Liver (tissue), 9 donors: Measurements from ENCODE around the gene ERO1B. TPM values are rescaled to one million over a fixed set of nuclear protein-coding genes. Genes with fewer than 3 reads are reported as not detected.

Source experiments
- DNase-seq: peaks from one replicate; pipeline ENCODE4 v3.0.0-alpha.2; 2017; ENCODE audit warnings: low spot score
- H3K27ac ChIP-seq, 2 donors: one replicate each; pipeline ENCODE4 v1.7.0; 2013; ENCODE audit warnings: inconsistent platforms in 2 of 2, low read length in 2 of 2, control low read depth in 1 of 2, low read depth in 1 of 2, mild to moderate bottlenecking in 1 of 2
- H3K27me3 ChIP-seq, 4 donors: one replicate each; pipeline versions ENCODE4 v1.6.1 to v1.7.0; 2013; ENCODE audit warnings: low read length in 3 of 4, inconsistent platforms in 1 of 4, mild to moderate bottlenecking in 1 of 4, moderate library complexity in 1 of 4; ENCODE audit not compliant: control insufficient read depth in 4 of 4, insufficient read depth in 4 of 4
- H3K36me3 ChIP-seq, 4 donors: one replicate each; pipeline versions ENCODE4 v1.6.1 to v1.7.0; 2013; ENCODE audit warnings: low read length in 3 of 4, mild to moderate bottlenecking in 3 of 4, low read depth in 1 of 4, moderate library complexity in 1 of 4; ENCODE audit not compliant: control insufficient read depth in 4 of 4, insufficient read depth in 3 of 4
- H3K4me1 ChIP-seq, 4 donors: one replicate each; pipeline versions ENCODE4 v1.6.1 to v1.7.0; 2013; ENCODE audit warnings: low read length in 3 of 4, mild to moderate bottlenecking in 3 of 4, moderate library complexity in 1 of 4; ENCODE audit not compliant: control insufficient read depth in 4 of 4, insufficient read depth in 4 of 4
- H3K4me3 ChIP-seq, 3 donors: one replicate each; pipeline versions ENCODE4 v1.6.1 to v1.7.0; 2013; ENCODE audit warnings: low read length in 3 of 3, control low read depth in 1 of 3, low read depth in 1 of 3, mild to moderate bottlenecking in 1 of 3
- H3K9ac ChIP-seq, 2 donors: one replicate each; pipeline ENCODE4 v1.7.0; 2013; ENCODE audit warnings: low read length in 2 of 2, mild to moderate bottlenecking in 2 of 2, moderate library complexity in 2 of 2, control low read depth in 1 of 2, low read depth in 1 of 2
- H3K9me3 ChIP-seq, 4 donors: one replicate each; pipeline versions ENCODE4 v1.6.1 to v1.7.0; 2013; ENCODE audit warnings: low read length in 3 of 4; ENCODE audit not compliant: control insufficient read depth in 4 of 4
- ATF3 ChIP-seq: IDR thresholded peaks from 2 replicates; pipeline ENCODE4 v1.6.1; 2016; ENCODE audit warnings: antibody characterized with exemption
- CTCF ChIP-seq: fragments of 150-350 bp; IDR thresholded peaks from 2 replicates; pipeline ENCODE4 v1.5.1; 2017; ENCODE audit warnings: improper control_type of control experiment, low read depth, low read length; ENCODE audit not compliant: missing input control
- EGR1 ChIP-seq, 2 donors: IDR thresholded peaks; 2 replicates each; pipeline ENCODE4 v1.6.1; 2016 to 2018; ENCODE audit warnings: antibody characterized with exemption in 2 of 2, low read depth in 2 of 2
- FOXA1 ChIP-seq: IDR thresholded peaks from 2 replicates; pipeline ENCODE4 v1.6.1; 2016; ENCODE audit warnings: antibody characterized with exemption
- FOXA2 ChIP-seq: IDR thresholded peaks from 2 replicates; pipeline ENCODE4 v1.6.1; 2016; ENCODE audit warnings: antibody characterized with exemption
- GABPA ChIP-seq, 2 donors: IDR thresholded peaks in 1 of 2; conservative IDR thresholded peaks in 1 of 2; 2 replicates each; pipeline ENCODE4 v1.6.1; 2016; ENCODE audit warnings: antibody characterized with exemption in 2 of 2, mild to moderate bottlenecking in 1 of 2, moderate library complexity in 1 of 2
- HNF4A ChIP-seq, 2 donors: conservative IDR thresholded peaks; 2 replicates each; pipeline ENCODE4 v1.6.1; 2016; ENCODE audit warnings: antibody characterized with exemption in 2 of 2, mild to moderate bottlenecking in 2 of 2
- HNF4G ChIP-seq: IDR thresholded peaks from 2 replicates; pipeline ENCODE4 v1.6.1; 2016; ENCODE audit warnings: antibody characterized with exemption
- JUND ChIP-seq, 2 donors: IDR thresholded peaks; 2 replicates each; pipeline ENCODE4 v1.6.1; 2016; ENCODE audit warnings: antibody characterized with exemption in 2 of 2
- MAX ChIP-seq: IDR thresholded peaks from 2 replicates; pipeline ENCODE4 v1.6.1; 2016; ENCODE audit warnings: antibody characterized with exemption
- NR2F2 ChIP-seq: IDR thresholded peaks from 2 replicates; pipeline ENCODE4 v1.6.1; 2016; ENCODE audit warnings: antibody characterized with exemption
- RAD21 ChIP-seq, 2 donors: IDR thresholded peaks; 2 replicates each; pipeline ENCODE4 v1.6.1; 2016; ENCODE audit warnings: antibody characterized with exemption in 2 of 2, mild to moderate bottlenecking in 2 of 2
- REST ChIP-seq: IDR thresholded peaks from 2 replicates; pipeline ENCODE4 v1.6.1; 2016; ENCODE audit warnings: antibody characterized with exemption, mild to moderate bottlenecking
- RXRA ChIP-seq, 2 donors: IDR thresholded peaks; 2 replicates each; pipeline ENCODE4 v1.6.1; 2017 to 2018; ENCODE audit warnings: antibody characterized with exemption in 2 of 2, mild to moderate bottlenecking in 1 of 2
- SP1 ChIP-seq: IDR thresholded peaks from 2 replicates; pipeline ENCODE4 v1.6.1; 2018; ENCODE audit warnings: antibody characterized with exemption, mild to moderate bottlenecking
- TAF1 ChIP-seq: conservative IDR thresholded peaks from 2 replicates; pipeline ENCODE4 v1.6.1; 2016; ENCODE audit warnings: antibody characterized with exemption, mild to moderate bottlenecking
- YY1 ChIP-seq: IDR thresholded peaks from 2 replicates; pipeline ENCODE4 v1.6.1; 2016; ENCODE audit warnings: antibody characterized with exemption, mild to moderate bottlenecking
- ZBTB33 ChIP-seq: IDR thresholded peaks from 2 replicates; pipeline ENCODE4 v1.6.1; 2016; ENCODE audit warnings: antibody characterized with exemption
- WGBS: extraction: QIAGEN DNeasy Blood & Tissue Kit; methylation state at CpG from one replicate; pipeline ENCODE4 v1.1.7; 2013; 5-methylcytosine and 5-hydroxymethylcytosine counted together
- polyA plus RNA-seq, 2 donors: library from polyadenylated mRNA; stranded (reverse) in 1 of 2; unstranded in 1 of 2; fragments of 200-250 nt in 1 of 2; fragments of >200 nt in 1 of 2; fragmentation: Nextera tagmentation in 1 of 2; extraction: Ambion mirVana in 1 of 2; gene quantifications; one replicate each; pipeline versions ENCODE4 v1.2.1 to v1.2.3, GENCODE V29; 2013 to 2015
- total RNA-seq, 2 donors: library from RNA; depleted of rRNA; stranded (reverse); fragments of >200 nt; gene quantifications; one replicate each; pipeline ENCODE4 v1.2.3, GENCODE V29; 2014
- donor health status: healthy.
- donor health status: healthy.
- donor health status: healthy.
- donor health status: healthy.
- donor health status: healthy.

The ERO1B gene
- total and polyA plus RNA-seq, 4 donors, result 5.5 to 22.9 (median 8.9) TPM

- H3K27me3 ChIP-seq, result no peaks in the 10 kb centered on the region
- no peak overlapping the region for H3K9ac ChIP-seq
- H3K36me3 ChIP-seq, result peaks cover 0 to 3% (median 0%) of the 10 kb centered on the region in 4 donors
- no peaks in the 10 kb centered on the region for H3K4me1 ChIP-seq
- H3K4me3 ChIP-seq, result no peak overlapping the region
- H3K9me3 ChIP-seq, result no peaks in the 10 kb centered on the region
- TF ChIP-seq HNF4A (conservative IDR thresholded peaks at IDR 0.05) (no peak), TAF1 (no peak)
- DNase-seq, result no peak
- WGBS, result 89% methylated on average over 4 of the region's 4 CpGs
- no peak overlapping the region for H3K27ac ChIP-seq
Observed at GRCh38 chr1:236185687-236186086, 96.1 kb downstream of the ERO1B start.

GRCh38 chr1:236181059-236181458 is 100.7 kb downstream of the ERO1B start:
- no peak overlapping the region for H3K4me3 ChIP-seq
- H3K36me3 ChIP-seq, result peaks cover 0 to 4% (median 1%) of the 10 kb centered on the region in 4 donors
- peaks cover 0 to 3% (median 0%) of the 10 kb centered on the region in 4 donors for H3K4me1 ChIP-seq
- 97% methylated on average over 3 of the region's 3 CpGs for WGBS
- no peak overlapping the region for H3K9ac ChIP-seq
- H3K27me3 ChIP-seq, result no peaks in the 10 kb centered on the region
- DNase-seq, result no peak
- no peak for TF ChIP-seq HNF4A (conservative IDR thresholded peaks at IDR 0.05)
- TF ChIP-seq RAD21 (IDR thresholded peaks at IDR 0.05), result no peak
- no peak for TF ChIP-seq YY1
- TF ChIP-seq GABPA (IDR thresholded peaks at IDR 0.05 in 1 of 2, conservative IDR thresholded peaks at IDR 0.05 in 1 of 2), result no peak
- TF ChIP-seq ZBTB33, result no peak
- TF ChIP-seq FOXA2, result no peak
- TF ChIP-seq JUND (IDR thresholded peaks at IDR 0.05), result no peak
- no peak for TF ChIP-seq HNF4G
- no peak for TF ChIP-seq NR2F2
- no peak for TF ChIP-seq EGR1 (IDR thresholded peaks at IDR 0.05; ENCODE audit: low read depth in 2 of 2)
- no peak for TF ChIP-seq MAX
- TF ChIP-seq FOXA1, result no peak
- no peak for TF ChIP-seq CTCF
- no peak for TF ChIP-seq SP1
- TF ChIP-seq REST, result no peak
- TF ChIP-seq ATF3, result no peak
- no peak for TF ChIP-seq TAF1
- TF ChIP-seq RXRA (IDR thresholded peaks at IDR 0.05), result no peak
- no peak overlapping the region for H3K27ac ChIP-seq
- H3K9me3 ChIP-seq, result no peaks in the 10 kb centered on the region
